Activated CD8-positive, alpha-beta memory T cell treated with anti-CD3 and anti-CD28 coated beads, Interleukin-2, amount 50 U/mL, for 1 hour (primary cell): ENCODE results near the gene PXK.
A peak's percentile ranks its signal among the peaks of the same experiment; 100 is the strongest.
"Not testable (repeated sequence)": the region's sequence is repeated elsewhere in the genome, so short reads cannot be mapped to it uniquely, and the experiment has no call there.

Source experiments
- DNase-seq: peaks from one replicate; pipeline ENCODE4 v3.0.0-alpha.2; 2020; ENCODE audit errors: extremely low read depth

The PXK gene

DNA sequence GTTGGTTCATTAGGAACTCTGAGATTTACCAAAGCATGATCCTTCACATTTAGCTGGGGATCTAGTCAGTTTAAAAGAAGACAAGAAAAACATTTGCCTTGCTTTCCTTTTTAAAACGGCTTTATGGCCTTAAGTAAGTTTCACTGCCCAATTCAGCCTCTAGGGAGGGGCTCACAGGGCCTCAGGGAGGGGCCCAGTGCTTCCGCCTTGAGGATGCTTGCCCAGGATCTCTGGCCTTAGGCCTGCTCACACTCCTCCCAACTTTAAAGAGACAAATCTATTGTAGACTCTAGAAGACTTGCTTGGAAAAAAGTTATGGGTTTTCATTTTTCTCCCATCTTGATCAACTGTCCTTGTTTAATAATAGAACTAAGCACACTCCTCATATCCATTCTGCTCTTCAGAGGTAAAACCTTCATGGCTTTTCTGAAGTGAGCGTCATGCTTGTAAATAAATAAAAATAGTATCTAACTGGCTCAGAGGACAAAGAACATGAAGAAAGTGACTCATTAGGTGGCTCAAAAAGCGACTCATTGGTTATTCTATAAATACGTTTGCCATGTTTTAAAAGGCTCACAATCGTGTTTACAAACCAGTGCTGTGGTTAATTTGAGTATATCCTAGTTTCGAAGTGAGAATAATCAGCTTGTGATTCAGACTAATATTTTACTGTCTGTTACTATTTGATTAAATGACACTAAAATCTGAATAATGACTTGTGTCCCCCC lies 87.3 kb downstream of the PXK start:
- no peak for DNase-seq

DNA sequence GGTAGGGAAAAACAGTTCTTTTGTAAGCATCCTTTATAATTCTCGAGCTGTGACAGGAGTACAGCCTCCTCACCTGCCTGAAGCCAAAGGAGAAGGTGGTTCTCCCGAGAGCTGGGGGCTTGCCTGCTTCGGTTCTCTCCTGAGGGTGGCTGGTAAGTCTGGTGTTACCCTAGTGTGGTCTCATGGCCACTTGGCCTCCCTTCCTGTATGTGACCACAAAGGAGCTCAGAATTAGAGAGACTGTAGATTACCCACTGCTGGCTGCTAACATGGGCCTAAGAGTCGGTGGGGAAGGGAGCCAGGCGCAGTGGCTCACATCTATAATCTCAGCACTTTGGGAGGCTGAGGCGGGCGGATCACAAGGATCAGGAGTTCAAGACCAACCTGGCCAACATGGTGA lies 88.3 kb downstream of the PXK start:
- DNase-seq: no peak

GRCh38 chr3:58422756-58423325 lies 90.1 kb downstream of the PXK start:
- no peak for DNase-seq

DNA sequence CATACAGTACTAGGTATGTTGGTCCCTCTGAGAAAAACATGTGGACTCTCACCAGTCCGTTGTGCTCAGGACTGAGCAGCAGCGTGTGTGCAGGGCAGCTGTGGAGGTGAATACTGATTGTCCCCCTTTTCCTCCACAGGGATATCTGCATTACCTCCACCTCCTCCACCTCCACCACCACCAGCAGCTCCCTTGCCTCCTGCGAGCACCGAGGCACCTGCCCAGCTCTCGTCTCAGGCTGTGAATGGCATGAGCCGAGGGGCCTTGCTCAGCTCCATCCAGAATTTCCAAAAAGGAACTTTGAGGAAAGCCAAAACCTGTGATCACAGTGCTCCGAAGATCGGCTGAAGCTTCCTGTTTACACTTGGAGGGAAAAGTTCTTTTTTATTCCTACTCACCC lies 91.9 kb downstream of the PXK start:
- DNase-seq: no peak

DNA sequence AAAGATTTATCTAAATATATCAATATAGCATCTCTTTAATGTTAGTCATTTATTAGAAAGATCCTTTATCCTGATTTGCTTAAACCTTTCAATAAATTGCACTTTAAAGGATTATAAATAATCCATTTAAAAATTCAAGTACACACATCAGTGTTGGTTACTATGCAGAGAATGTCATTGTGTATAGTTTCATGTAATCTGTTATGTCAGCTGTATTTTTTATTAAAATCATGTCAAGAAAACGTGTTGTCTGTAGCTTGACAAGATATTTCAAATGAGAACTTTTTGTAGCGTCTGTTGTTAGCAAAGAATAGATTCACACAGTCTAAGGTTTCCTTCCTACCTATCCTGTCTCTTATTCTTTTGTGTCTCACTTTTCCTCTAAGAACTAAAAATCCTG lies 93.1 kb downstream of the PXK start:
- DNase-seq: no peak

GRCh38 chr3:58427661-58428361 lies 95.1 kb downstream of the PXK start:
- no peak for DNase-seq

GRCh38 chr3:58429657-58430056 lies 97.0 kb downstream of the PXK start:
- DNase-seq: no peak

DNA sequence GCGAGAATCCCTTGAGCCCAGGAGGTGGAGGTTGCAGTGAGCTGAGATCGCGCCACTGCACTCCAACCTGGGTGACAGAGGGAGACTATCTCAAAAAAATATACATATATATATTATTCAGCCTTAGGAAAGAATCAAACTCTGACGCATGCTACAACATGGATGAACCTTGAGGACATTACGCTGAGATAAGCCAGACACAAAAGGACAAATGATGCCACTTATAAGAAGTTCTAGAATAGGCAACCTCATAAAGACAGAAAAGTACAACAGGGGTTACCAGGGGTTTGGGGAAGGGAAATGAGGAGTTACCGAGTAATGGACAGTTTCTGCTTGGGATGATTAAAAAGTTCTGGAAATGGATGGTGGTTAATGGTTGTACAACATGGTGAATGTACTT lies 100.2 kb downstream of the PXK start:
- DNase-seq: no peak

DNA sequence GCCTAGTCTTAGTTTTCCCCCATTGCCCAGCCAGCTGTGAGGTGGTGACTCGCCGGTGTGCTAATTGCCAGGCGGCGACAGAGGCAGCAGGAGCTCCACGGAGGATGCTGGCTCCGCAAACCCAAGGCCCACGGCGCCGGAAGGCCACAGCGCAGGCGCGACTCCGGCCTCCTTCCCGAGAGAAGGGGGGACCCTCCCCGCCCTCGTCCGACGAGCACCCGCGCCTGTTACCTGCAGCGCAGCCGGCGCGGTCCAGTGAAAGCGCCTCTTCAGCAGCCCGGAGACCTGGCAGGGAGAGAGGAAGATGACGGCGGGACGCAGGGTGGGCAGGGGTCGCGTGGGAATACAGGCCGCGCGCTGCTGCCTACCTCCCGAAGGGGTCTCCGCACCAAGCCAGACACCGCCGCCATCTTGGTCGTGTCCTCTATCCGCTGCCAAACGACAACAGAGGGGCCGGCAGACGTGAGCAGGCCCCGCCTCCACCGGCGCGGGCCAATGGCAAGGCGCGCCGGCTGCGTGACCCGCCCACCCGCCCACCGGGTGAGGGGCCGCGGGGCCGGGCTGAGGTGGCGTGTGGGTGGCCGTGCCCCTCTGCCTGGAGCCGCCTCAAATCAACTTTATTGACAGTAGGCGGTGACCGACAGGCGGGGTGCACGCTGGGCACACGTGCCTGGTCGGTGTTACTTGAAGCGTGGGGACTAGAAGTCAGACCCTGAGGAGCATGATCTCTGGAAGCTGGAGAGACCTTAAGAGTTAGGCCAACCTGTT lies 100.9 kb downstream of the PXK start, which contains the start of gene PDHB:
Gene PDHB, minus strand, starts transcription at position 433 of the 768 bp plus-strand sequence. Its CDS starts 23 bp downstream, at position 410.
- peak; percentile 50 for DNase-seq

DNA sequence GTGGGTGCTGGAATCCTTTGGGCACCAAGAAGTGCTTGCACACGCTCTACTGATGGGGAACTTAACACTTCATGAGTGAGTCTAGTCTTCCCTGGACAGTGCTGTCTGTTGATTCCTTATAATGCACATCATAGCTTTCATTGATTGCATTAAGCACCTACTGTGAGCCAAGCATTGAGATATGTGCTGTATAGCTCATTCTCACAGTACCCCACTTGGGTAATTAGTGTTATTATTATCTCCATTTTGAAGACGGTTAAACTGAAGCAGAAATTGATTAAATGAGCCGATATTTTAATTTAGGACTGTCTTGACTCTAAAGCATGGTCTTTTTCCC lies 101.4 kb downstream of the PXK start:
- DNase-seq: no peak

DNA sequence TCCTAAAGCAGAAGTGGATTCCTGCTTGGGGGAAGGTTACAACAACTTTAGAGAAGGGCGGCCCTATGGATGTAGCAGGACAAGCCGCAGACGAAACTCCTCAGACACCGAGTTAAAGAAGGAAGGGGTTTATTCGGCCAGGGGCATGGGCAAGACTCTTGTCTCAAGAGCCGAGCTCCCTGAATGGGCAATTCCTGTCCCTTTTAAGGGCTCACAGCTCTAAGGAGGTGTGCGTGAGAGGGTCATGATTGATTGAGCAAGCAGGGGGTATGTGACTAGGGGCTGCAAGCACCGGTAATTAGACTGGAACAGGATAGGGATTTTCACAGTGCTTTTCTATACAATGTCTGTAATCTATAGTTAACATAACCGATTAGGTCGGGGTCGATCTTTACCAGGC lies 101.8 kb downstream of the PXK start:
- DNase-seq: no peak

- DNase-seq: no peak
Observed at GRCh38 chr3:58434990-58435389, 102.3 kb downstream of the PXK start.

GRCh38 chr3:58437276-58437675 lies 104.6 kb downstream of the PXK start:
- not testable (repeated sequence) for DNase-seq

DNA sequence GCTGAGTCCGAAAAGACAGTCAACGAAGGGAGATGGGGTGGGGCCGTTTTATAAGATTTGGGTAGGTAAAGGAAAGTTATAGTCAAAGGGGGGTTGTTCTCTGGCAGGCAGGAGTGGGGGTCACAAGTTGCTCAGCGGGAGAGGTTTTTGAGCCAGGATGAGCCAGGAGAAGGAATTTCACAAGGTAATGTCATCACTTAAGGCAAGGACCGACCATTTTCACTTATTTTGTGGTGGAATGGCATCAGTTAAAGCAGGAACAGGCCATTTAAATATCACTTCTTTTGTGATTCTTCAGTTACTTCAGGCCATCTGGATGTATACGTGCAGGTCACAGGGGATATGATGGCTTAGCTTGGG lies 108.3 kb downstream of the PXK start:
- not testable (repeated sequence) for DNase-seq

DNA sequence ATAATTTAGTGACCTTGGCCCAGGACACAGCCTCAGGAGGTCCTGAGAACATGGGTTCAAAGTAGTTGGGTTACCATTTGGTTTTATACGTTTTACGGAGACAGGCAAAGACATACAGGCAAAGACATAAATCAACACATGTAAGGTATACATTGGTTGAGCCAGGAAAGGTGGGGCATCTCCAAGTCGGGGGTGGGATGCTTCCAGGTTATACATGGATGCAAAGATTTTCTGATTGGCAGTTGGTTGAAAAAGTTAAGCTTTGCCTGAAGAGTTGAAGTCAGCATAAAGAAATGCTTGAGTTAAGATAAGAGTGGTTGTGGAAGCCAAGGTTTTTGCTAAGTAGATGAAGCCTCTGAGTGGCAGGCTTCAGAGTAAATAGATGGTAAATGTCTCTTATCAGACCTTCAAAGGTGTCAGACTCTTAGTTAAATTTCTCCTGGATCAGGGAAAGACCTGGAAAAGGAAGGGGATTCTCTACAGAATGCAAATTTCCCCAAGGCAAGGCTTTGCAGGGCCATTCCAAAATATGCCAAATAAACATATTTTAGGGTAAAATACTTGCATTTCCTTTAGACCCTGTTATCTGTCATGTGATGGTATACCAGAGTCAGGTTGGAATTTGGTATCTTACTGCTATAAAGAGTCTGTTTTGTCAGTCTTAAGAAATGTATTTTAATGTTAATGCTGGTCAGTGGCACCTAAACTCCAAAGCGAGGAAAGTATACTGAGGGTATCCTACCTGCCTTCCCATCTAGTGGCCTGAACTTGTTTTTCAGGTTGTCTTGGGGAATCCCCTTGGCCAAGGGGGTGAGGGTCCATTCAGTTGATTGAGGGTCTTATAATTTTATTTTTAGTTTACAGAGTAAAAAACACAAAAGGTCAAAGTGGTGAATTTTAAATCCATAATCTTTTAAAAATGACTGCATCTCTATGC lies 109.1 kb downstream of the PXK start:
- no peak for DNase-seq

- DNase-seq: no peak
Observed at GRCh38 chr3:58452176-58452575, 119.5 kb downstream of the PXK start.

GRCh38 chr3:58459160-58459559 lies 126.5 kb downstream of the PXK start:
- no peak for DNase-seq

GRCh38 chr3:58462829-58463180 lies 130.1 kb downstream of the PXK start:
- no peak for DNase-seq

DNA sequence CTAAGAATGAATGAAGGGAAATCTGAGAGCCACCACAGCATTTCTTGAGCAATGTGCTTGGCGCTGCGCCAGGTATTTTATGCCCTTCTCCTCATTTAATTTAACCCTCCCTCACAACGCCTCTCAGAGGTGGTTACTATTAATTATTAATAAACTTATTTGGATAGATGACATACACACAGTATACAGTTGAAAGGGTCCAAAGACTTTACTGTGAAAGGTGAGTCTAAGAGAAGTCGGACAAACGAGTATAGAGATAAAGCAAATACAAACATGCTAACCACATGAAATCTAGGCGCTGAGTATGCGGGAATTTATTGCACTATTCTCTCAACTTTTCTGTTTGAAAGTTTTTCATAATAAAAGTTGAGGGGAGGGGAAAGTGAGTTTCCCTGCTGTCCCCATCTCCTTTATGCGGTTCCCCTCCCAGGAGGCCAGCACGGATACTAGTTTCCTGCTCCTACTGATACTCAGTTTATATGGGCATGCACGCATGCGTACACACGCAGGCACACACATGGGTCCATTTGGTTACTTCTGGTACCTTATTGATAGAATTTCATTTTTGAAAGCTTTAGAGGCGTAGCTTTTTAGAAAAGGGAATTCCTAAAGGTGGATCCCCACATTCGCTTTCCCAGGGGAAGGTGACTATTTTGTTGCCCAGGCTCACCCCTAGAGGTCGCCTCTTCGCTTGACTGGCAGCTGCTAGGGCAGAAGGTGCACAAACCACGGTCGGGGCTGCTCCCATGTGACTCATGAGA lies 130.7 kb downstream of the PXK start:
- peak; percentile 38 for DNase-seq

- no peak for DNase-seq
Observed at GRCh38 chr3:58463942-58464271, 131.2 kb downstream of the PXK start.

DNA sequence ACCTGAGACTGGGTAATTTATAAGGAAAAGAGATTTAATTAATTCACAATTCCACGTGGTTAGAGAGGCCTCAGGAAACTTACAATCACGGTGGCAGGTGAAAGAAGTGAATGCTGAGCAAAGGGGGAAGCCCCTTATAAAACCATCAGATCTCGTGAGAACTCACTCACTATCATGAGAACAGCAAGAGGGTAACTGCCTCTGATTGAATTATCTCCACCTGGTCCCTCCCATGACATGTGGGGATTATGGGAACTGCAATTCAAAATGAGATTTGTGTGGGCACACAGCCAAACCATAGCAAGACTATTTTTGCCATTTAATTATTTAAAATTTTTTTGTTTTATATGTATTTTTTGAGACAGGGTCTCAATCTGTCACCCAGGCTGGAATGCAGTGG lies 132.2 kb downstream of the PXK start:
- no peak for DNase-seq
